ENCODE data around the gene CFHR2.

CFHR2 gene

DNA sequence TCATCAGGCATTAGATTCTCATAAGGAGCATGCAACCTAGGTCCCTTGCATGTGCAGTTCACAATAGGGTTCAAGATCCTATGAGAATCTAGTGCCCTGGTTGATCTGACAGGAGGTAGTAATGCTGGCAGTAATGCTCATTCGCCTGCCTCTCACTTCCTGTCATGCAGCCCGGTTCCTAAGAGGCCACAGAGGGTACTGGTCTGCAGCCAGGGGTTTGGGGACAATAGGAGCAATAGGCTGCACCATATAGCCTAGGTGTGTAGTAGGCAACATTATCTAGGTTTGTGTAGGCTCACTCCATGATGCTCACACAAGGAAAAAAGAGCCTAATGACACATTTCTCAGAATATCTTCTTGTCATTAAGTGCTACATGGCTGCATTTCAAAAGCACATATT lies 59.6 kb downstream of the CFHR2 start:
- DNase-seq: no peak

DNA sequence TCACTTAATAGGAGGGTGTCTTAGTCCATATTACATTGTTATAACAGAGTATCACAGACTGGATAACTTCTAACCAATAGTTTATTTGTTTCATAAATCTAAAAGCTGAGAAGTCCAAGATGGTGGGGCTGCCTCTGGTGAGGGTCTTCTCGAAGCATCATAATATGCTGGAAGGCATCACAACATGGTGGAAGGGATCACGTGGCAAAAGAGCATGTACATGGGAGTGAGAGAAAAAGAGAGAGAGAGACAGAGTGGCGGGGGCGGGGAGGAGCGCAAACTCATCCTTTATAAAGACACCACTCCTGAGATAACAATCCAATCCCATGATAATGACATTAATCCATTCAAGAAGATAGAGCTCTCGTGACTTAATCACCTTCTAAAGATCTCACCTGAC lies 65.3 kb downstream of the CFHR2 start:
- DNase-seq: no peak
